ENCODE measurements around the gene PEAK3. TPM values are rescaled to one million over a fixed set of nuclear protein-coding genes. Genes with fewer than 3 reads are reported as not detected.

The PEAK3 gene
- total and polyA plus RNA-seq, 4 donors: 0.31 to 7.4 (median 3.8) TPM

- 89 to 91% methylated on average over 20 to 21 of the region's 21 CpGs for WGBS, 2 donors
- no peak overlapping the region for H3K4me3 ChIP-seq
- ATAC-seq (ENCODE audit: insufficient read depth, low FRiP score): no peak
- no peak overlapping the region for H3K27ac ChIP-seq (ENCODE audit: low read depth in 1 of 2, low read length in 1 of 2)
- no peak for TF ChIP-seq CTCF (IDR thresholded peaks at IDR 0.05; ENCODE audit: control extremely low read depth, extremely low read depth)
- no peak for DNase-seq
- peaks cover 0 to 33% (median 0%) of the 10 kb centered on the region in 5 donors for H3K4me1 ChIP-seq (ENCODE audit: control insufficient read depth in 5 of 5, insufficient read depth in 5 of 5, low read length in 5 of 5)
- peaks cover 20 to 55% (median 33%) of the 10 kb centered on the region in 4 donors for H3K36me3 ChIP-seq (ENCODE audit: control insufficient read depth in 4 of 4, insufficient read depth in 4 of 4, low read length in 4 of 4)
- H3K9me3 ChIP-seq (ENCODE audit: control insufficient read depth in 4 of 4, insufficient read depth in 3 of 4, low read length in 3 of 4): peaks cover 0 to 6% (median 0%) of the 10 kb centered on the region in 4 donors
- no peak overlapping the region for H3K9ac ChIP-seq (ENCODE audit: insufficient read depth in 1 of 2, low read length in 2 of 2)
- H3K27me3 ChIP-seq (ENCODE audit: control insufficient read depth in 3 of 3, insufficient read depth in 3 of 3, low read length in 2 of 3): peaks cover 4 to 29% (median 7%) of the 10 kb centered on the region in 3 donors
Observed at GRCh38 chr19:2248136-2249009, 33.6 kb downstream of the PEAK3 start.

- WGBS, 2 donors: 93 to 97% methylated on average over 26 to 28 of the region's 28 CpGs
- DNase-seq (no peak), ATAC-seq (ENCODE audit: insufficient read depth, low FRiP score) (no peak)
- no peak for TF ChIP-seq CTCF (IDR thresholded peaks at IDR 0.05; ENCODE audit: control extremely low read depth, extremely low read depth)
- H3K27ac ChIP-seq (ENCODE audit: low read depth in 1 of 2, low read length in 1 of 2): no peak overlapping the region
- H3K27me3 ChIP-seq (ENCODE audit: control insufficient read depth in 3 of 3, insufficient read depth in 3 of 3, low read length in 2 of 3): peaks cover 4 to 20% (median 7%) of the 10 kb centered on the region in 3 donors
- no peak overlapping the region for H3K4me3 ChIP-seq
- peaks cover 0 to 6% (median 0%) of the 10 kb centered on the region in 4 donors for H3K9me3 ChIP-seq (ENCODE audit: control insufficient read depth in 4 of 4, insufficient read depth in 3 of 4, low read length in 3 of 4)
- peaks cover 0 to 31% (median 0%) of the 10 kb centered on the region in 5 donors for H3K4me1 ChIP-seq (ENCODE audit: control insufficient read depth in 5 of 5, insufficient read depth in 5 of 5, low read length in 5 of 5)
- peaks cover 20 to 58% (median 37%) of the 10 kb centered on the region in 4 donors for H3K36me3 ChIP-seq (ENCODE audit: control insufficient read depth in 4 of 4, insufficient read depth in 4 of 4, low read length in 4 of 4)
- H3K9ac ChIP-seq (ENCODE audit: insufficient read depth in 1 of 2, low read length in 2 of 2): no peak overlapping the region
Observed at GRCh38 chr19:2247433-2248101, 34.4 kb downstream of the PEAK3 start.

DNA sequence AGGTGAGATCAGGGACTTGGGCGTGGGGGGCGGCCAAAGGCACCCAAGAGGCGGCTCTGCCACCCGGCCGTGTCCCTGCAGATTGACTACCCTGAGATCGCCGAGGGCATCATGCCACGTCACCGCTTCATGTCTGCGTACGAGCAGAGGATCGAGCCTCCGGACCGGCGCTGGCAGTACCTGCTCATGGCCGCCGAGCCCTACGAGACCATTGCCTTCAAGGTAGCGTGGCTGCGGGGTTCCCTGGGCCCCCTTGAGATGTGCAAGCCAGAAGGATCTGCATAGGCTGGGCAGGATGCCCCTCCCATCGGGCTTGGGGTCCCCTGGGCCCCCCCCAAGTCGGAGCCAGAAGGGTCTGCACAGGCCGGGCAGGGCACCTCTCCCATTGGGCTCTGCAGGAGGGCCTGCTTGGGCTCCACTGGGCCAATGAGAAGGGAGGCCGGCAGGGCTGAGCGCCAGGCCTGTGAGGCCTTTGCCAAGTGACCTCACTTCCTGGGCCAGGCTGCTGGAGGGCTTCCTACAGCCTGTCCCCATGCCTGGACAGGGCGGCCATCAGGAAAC is 35.1 kb downstream of the PEAK3 start:
- Histone ChIP-seq H3K4me1 (ENCODE audit: control insufficient read depth in 5 of 5, insufficient read depth in 5 of 5, low read length in 5 of 5) (peaks cover 0 to 27% (median 2%) of the 10 kb centered on the region in 5 donors), H3K9ac (ENCODE audit: insufficient read depth in 1 of 2, low read length in 2 of 2) (no peak overlapping the region)

More for the DNA sequence above, 35.1 kb downstream of the PEAK3 start:
- 84 to 85% methylated on average over 26 of the region's 26 CpGs for WGBS, 2 donors
- peaks cover 20 to 60% (median 37%) of the 10 kb centered on the region in 4 donors for H3K36me3 ChIP-seq (ENCODE audit: control insufficient read depth in 4 of 4, insufficient read depth in 4 of 4, low read length in 4 of 4)
- peaks cover 0 to 6% (median 0%) of the 10 kb centered on the region in 4 donors for H3K9me3 ChIP-seq (ENCODE audit: control insufficient read depth in 4 of 4, insufficient read depth in 3 of 4, low read length in 3 of 4)
- ATAC-seq (ENCODE audit: insufficient read depth, low FRiP score) (no peak), DNase-seq (peak; percentile 70 to 80 (median 80))
- no peak for TF ChIP-seq CTCF (IDR thresholded peaks at IDR 0.05; ENCODE audit: control extremely low read depth, extremely low read depth)
- H3K4me3 ChIP-seq: no peak overlapping the region
- H3K27ac ChIP-seq (ENCODE audit: low read depth in 1 of 2, low read length in 1 of 2): no peak overlapping the region
- peaks cover 2 to 14% (median 6%) of the 10 kb centered on the region in 3 donors for H3K27me3 ChIP-seq (ENCODE audit: control insufficient read depth in 3 of 3, insufficient read depth in 3 of 3, low read length in 2 of 3)
